Measurements from ENCODE around the gene CTTN. TPM values are rescaled to one million over a fixed set of nuclear protein-coding genes. Genes with fewer than 3 reads are reported as not detected.

The CTTN gene
- total and polyA plus RNA-seq, 9 of the 15 experiments (the other 6 are each of a cell fraction or from before 2014, with no cell fraction given) = 9.9 to 158 (median 99.7) TPM

GRCh38 chr11:70398834-70399680, 728 bp downstream of the CTTN start (continued):
- TF ChIP-seq ZNF253 (CRISPR knock-in tag; conservative IDR thresholded peaks at IDR 0.05) (no peak), ZNF311 (CRISPR knock-in tag; IDR thresholded peaks at IDR 0.05) (no peak), HCFC1 (IDR thresholded peaks at IDR 0.05; ENCODE audit: low read depth, low read length) (no peak), ZFP30 (CRISPR knock-in tag; IDR thresholded peaks at IDR 0.05; ENCODE audit: borderline replicate concordance) (no peak), AFF4 (CRISPR knock-in tag; IDR thresholded peaks at IDR 0.05) (peak; percentile 63; the same call in 1 of the 2 replicates), KLF10 (CRISPR knock-in tag; IDR thresholded peaks at IDR 0.05) (no peak)

All from K562 (cell line).